Vagina (tissue), 2 donors: ENCODE data around the gene PIP4K2A. TPM values are rescaled to one million over a fixed set of nuclear protein-coding genes. Genes with fewer than 3 reads are reported as not detected.

ENCODE experiments used
- DNase-seq, 2 donors: peaks; one replicate each; pipeline ENCODE4 v3.0.0-alpha.2; 2017; ENCODE audit errors: extremely low spot score in 2 of 2
- H3K27ac ChIP-seq: fragments of 200-600 bp; sonication (generic); one replicate; pipeline ENCODE4 v1.5.1; 2019
- H3K27me3 ChIP-seq: fragments of 200-600 bp; sonication (generic); one replicate; pipeline ENCODE4 v1.5.1; 2019
- H3K36me3 ChIP-seq, 2 donors: fragments of 200-600 bp; sonication (generic); one replicate each; pipeline ENCODE4 v1.5.1; 2017 to 2019
- H3K4me1 ChIP-seq: fragments of 200-600 bp; sonication (generic); one replicate; pipeline ENCODE4 v1.5.1; 2019
- H3K4me3 ChIP-seq, 2 donors: fragments of 200-600 bp; sonication (generic); 1 replicate in 1 of 2; 2 replicates in 1 of 2; pipeline ENCODE4 v1.5.1; 2016 to 2019
- H3K9me3 ChIP-seq: fragments of 200-600 bp; sonication (generic); one replicate; pipeline ENCODE4 v1.5.1; 2019
- CTCF ChIP-seq, 3 experiments: fragments of 450-650 bp in 2 of 3; fragments of 200-600 bp in 1 of 3; sonication (generic) in 1 of 3; IDR thresholded peaks; one replicate each; pipeline ENCODE4 v1.5.1; 2017 to 2019; ENCODE audit warnings: antibody characterized with exemption in 3 of 3, mild to moderate bottlenecking in 2 of 3, moderate library complexity in 2 of 3
- POLR2A ChIP-seq, 2 donors: fragments of 450-650 bp; IDR thresholded peaks; one replicate each; pipeline ENCODE4 v1.6.1; 2017; ENCODE audit warnings: antibody characterized with exemption in 2 of 2, mild to moderate bottlenecking in 2 of 2, moderate library complexity in 2 of 2
- POLR2AphosphoS5 ChIP-seq, 2 donors: sonication (generic); formaldehyde crosslinking; IDR thresholded peaks; one replicate each; pipeline ENCODE4 v1.9.0; 2017; ENCODE audit warnings: antibody characterized with exemption in 2 of 2, mild to moderate bottlenecking in 2 of 2, low read depth in 1 of 2; ENCODE audit not compliant: insufficient read depth in 1 of 2
- intact Hi-C: fragments of 100-400 bp; cut with DNase I; formaldehyde crosslinking; loops from one replicate; pipeline ENCODE4 v1.15.1; 2023
- total RNA-seq: library from RNA; depleted of rRNA; stranded (reverse); fragments of >200 nt; gene quantifications from one replicate; pipeline ENCODE4 v1.2.3, GENCODE V29; 2016

Gene PIP4K2A
- total RNA-seq, 1 donor from 2014 or later, result 20.6 TPM

- Histone ChIP-seq H3K4me3 (no peak overlapping the region), H3K36me3 (no peaks in the 10 kb centered on the region), H3K4me1 (peaks cover 38% of the 10 kb centered on the region), H3K27ac (peak overlapping the region; percentile 37), H3K27me3 (no peaks in the 10 kb centered on the region), H3K9me3 (no peaks in the 10 kb centered on the region)
- no peak for DNase-seq
- no peak for TF ChIP-seq CTCF (IDR thresholded peaks at IDR 0.05)
- TF ChIP-seq POLR2A (IDR thresholded peaks at IDR 0.05), result no peak
- TF ChIP-seq POLR2AphosphoS5 (IDR thresholded peaks at IDR 0.05; ENCODE audit: insufficient read depth in 1 of 2, low read depth in 1 of 2), result no peak
- intact Hi-C loops, result no loop called here
Measured at GRCh38 chr10:22631185-22631584, 83.2 kb downstream of the PIP4K2A start.

GRCh38 chr10:22630234-22631174, 83.9 kb downstream of the PIP4K2A start:
- intact Hi-C loops, result no loop called here
- H3K9me3 ChIP-seq, result no peaks in the 10 kb centered on the region
- peak overlapping the region; percentile 37 for H3K27ac ChIP-seq
- no peak overlapping the region for H3K4me3 ChIP-seq
- no peaks in the 10 kb centered on the region for H3K36me3 ChIP-seq
- peaks cover 38% of the 10 kb centered on the region for H3K4me1 ChIP-seq
- H3K27me3 ChIP-seq, result no peaks in the 10 kb centered on the region
- no peak for TF ChIP-seq CTCF (IDR thresholded peaks at IDR 0.05)
- peak in 1 of 2 donors; percentile 18 for TF ChIP-seq POLR2A (IDR thresholded peaks at IDR 0.05)
- no peak for TF ChIP-seq POLR2AphosphoS5 (IDR thresholded peaks at IDR 0.05; ENCODE audit: insufficient read depth in 1 of 2, low read depth in 1 of 2)
- no peak for DNase-seq

GRCh38 chr10:22629852-22630233, 84.5 kb downstream of the PIP4K2A start:
- DNase-seq, result no peak
- Histone ChIP-seq H3K27ac (peak overlapping the region; percentile 14), H3K27me3 (no peaks in the 10 kb centered on the region), H3K9me3 (no peaks in the 10 kb centered on the region), H3K4me3 (no peak overlapping the region), H3K4me1 (peaks cover 38% of the 10 kb centered on the region), H3K36me3 (no peaks in the 10 kb centered on the region)
- no peak for TF ChIP-seq POLR2AphosphoS5 (IDR thresholded peaks at IDR 0.05; ENCODE audit: insufficient read depth in 1 of 2, low read depth in 1 of 2)
- intact Hi-C loops, result no loop called here

- H3K27me3 ChIP-seq, result no peaks in the 10 kb centered on the region
- H3K9me3 ChIP-seq, result no peaks in the 10 kb centered on the region
- peaks cover 38% of the 10 kb centered on the region for H3K4me1 ChIP-seq
- no peak overlapping the region for H3K27ac ChIP-seq
- intact Hi-C loops, result no loop called here
- no peak for DNase-seq
- H3K4me3 ChIP-seq, result no peak overlapping the region
- H3K36me3 ChIP-seq, result no peaks in the 10 kb centered on the region
- no peak for TF ChIP-seq CTCF (IDR thresholded peaks at IDR 0.05)
- TF ChIP-seq POLR2AphosphoS5 (IDR thresholded peaks at IDR 0.05; ENCODE audit: insufficient read depth in 1 of 2, low read depth in 1 of 2), result no peak
- TF ChIP-seq POLR2A (IDR thresholded peaks at IDR 0.05), result no peak
Measured at GRCh38 chr10:22629126-22629525, 85.3 kb downstream of the PIP4K2A start.

GRCh38 chr10:22628309-22628708, 86.1 kb downstream of the PIP4K2A start:
- Histone ChIP-seq H3K27ac (no peak overlapping the region), H3K4me3 (no peak overlapping the region), H3K36me3 (no peaks in the 10 kb centered on the region), H3K4me1 (peaks cover 33% of the 10 kb centered on the region), H3K27me3 (no peaks in the 10 kb centered on the region), H3K9me3 (no peaks in the 10 kb centered on the region)
- TF ChIP-seq POLR2A (IDR thresholded peaks at IDR 0.05) (no peak), POLR2AphosphoS5 (IDR thresholded peaks at IDR 0.05; ENCODE audit: insufficient read depth in 1 of 2, low read depth in 1 of 2) (no peak), CTCF (IDR thresholded peaks at IDR 0.05) (no peak)
- DNase-seq, result no peak
- intact Hi-C loops, result no loop called here
